Stimulated activated CD8-positive, alpha-beta memory T cell treated with anti-CD3 and anti-CD28 coated beads, Interleukin-7, amount 100 ng/mL, for 48 hours (primary cell): ENCODE results near the gene SLC32A1.
A peak's percentile ranks its signal among the peaks of the same experiment; 100 is the strongest.

Experiments used
- DNase-seq, 2 donors: peaks; one replicate each; pipeline ENCODE4 v3.0.0-alpha.2; 2020; ENCODE audit warnings: low read depth in 1 of 2; ENCODE audit errors: extremely low read depth in 1 of 2

Gene SLC32A1

DNA sequence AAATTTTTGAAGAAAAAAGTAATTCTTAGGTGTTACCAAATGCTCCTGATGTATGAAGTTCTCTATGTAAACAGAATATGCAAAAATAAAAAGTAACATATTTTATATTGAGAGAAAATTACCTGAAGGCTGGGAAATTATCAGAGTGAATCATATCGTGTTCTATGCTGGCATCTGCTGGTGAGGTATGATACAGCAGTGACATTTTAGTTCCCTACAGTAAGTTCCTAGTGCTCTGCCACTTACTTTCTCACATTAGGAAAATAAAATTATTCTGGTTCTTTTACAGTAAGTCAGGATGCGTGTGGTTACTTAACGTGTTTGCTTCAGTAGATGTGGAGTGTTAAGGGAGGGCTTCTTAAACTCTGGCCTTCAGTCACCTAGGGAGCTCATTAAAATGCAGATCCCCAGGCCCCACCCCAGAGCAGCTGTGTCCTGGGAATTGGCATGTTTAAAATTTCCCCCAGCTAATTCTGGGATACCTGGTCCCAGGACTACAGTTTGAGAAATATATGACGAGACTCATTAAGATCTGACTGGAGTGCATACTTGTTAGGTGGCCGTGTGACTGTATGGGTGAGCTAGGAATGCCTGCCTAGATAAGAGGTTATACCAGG is 27.2 kb downstream of the SLC32A1 start:
- no peak for DNase-seq

- DNase-seq: no peak
Observed at GRCh38 chr20:38752029-38752428, 27.7 kb downstream of the SLC32A1 start.

DNA sequence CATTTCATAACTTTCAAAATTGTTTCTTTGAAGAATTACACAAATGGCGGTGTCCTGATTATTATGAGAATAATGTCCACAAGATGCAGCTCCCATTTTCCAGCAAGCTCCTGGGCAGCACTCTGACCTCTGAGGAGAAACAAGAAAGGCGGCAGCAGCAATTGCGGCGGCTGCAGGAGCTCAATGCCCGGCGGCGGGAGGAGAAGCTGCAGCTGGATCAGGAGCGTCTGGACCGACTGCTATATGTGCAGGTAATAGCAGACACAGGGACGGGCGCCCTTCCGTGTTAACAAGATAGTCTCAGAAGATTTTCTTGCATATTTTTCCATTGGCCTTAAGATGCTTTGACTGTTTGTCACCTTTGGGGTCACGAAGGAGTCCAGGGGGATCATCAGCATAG is 30.6 kb downstream of the SLC32A1 start:
- no peak for DNase-seq

DNA sequence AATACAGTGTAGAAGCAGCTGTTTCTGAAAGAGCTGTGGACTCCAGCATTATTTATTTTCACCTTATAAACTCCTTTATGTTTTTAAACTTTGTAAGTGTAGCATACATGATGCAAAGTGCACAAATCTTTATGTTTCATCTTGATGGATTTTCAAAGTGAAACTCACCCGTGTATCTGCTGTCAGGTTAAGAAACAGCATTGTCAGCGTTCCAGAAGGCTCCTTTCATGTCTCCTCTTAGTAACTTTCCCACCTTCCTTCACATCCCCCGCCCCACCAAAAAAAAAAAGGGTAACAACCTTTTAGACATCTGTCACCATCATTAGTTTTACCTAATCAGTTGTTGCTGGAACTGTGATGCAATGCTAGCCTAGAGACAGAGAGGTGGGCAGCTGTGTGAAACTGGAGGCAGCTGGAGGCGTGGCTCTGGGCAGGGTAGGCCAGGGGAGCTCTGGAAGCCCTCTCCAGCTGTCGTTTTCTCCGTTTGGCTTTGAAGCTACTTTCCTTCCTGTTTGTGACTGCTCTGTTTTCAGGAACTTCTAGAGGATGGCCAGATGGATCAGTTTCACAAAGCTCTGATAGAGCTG is 31.1 kb downstream of the SLC32A1 start:
- no peak for DNase-seq

DNA sequence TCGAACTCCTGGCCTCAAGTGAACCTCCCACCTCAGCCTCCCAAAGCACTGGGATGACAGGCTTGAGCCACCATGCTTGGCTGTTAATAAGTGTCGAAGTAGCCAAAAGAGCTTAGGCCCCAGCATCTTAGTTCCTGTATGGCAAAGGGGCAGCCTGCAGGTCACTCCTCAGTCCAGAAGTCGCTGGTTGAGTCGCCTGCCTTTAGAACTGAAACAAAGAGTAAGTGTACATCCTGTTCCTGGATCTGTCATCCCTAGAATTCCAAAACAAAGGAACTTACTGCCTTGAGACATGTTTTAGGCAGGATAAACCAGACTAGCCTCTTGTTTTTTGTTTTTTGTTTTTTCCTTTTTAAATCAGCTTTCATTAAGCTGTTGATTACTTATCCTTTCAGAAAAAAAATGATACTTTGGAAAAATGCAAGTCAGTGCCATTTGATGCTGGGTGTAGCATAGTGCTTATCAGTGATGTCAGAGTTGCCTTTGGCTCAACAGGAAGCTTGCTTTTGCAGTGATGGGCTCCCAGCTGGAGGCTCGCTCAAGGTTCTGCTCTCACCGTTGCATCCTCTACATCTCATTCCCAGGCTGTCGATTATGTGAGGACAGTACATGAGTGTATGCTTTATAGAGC is 33.0 kb downstream of the SLC32A1 start:
- DNase-seq: no peak

GRCh38 chr20:38759106-38759505 is 34.8 kb downstream of the SLC32A1 start:
- no peak for DNase-seq

DNA sequence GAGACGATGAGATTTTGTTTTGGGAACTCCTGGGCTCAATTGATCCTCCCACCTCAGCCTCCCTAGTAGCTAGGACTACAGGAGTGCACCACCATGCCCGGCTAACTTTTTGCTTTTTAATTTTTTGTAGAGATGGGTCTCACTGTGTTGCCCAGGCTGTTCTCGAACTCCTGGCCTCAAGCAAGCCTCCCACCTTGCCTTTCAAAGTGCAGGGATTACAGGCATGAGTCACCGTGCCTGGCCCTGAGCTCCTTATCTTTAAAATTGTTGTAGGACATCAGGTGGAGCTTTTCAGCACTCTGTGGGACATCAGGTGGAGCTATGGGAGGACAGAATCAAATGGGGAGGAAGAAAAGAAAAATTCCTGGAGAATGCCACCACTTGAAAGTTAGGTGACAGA is 36.7 kb downstream of the SLC32A1 start:
- DNase-seq: no peak

DNA sequence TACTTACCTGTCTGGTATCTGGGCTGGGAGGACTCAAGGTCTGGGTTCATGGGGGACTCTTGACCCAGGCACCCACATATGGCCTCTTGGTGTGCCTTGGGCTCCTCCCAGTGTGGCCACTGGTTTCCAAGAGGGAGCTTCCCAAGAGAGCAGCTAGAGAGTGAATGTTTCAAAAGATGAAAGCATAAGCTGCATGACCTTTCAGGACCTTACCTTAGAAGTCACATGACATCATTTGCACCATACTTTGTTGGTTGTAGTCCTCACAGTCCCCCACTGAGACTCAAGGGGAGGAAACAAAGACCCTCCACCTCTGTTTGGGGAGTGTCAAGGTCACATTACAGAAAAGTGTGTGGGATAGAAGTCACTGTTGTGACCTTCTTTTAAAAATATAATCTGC is 37.9 kb downstream of the SLC32A1 start:
- no peak for DNase-seq

GRCh38 chr20:38763616-38764015 is 39.3 kb downstream of the SLC32A1 start:
- DNase-seq: no peak

GRCh38 chr20:38764567-38765318 is 40.5 kb downstream of the SLC32A1 start:
- peak; percentile 25 to 56 for DNase-seq

GRCh38 chr20:38766071-38766470 is 41.8 kb downstream of the SLC32A1 start:
- DNase-seq: no peak

DNA sequence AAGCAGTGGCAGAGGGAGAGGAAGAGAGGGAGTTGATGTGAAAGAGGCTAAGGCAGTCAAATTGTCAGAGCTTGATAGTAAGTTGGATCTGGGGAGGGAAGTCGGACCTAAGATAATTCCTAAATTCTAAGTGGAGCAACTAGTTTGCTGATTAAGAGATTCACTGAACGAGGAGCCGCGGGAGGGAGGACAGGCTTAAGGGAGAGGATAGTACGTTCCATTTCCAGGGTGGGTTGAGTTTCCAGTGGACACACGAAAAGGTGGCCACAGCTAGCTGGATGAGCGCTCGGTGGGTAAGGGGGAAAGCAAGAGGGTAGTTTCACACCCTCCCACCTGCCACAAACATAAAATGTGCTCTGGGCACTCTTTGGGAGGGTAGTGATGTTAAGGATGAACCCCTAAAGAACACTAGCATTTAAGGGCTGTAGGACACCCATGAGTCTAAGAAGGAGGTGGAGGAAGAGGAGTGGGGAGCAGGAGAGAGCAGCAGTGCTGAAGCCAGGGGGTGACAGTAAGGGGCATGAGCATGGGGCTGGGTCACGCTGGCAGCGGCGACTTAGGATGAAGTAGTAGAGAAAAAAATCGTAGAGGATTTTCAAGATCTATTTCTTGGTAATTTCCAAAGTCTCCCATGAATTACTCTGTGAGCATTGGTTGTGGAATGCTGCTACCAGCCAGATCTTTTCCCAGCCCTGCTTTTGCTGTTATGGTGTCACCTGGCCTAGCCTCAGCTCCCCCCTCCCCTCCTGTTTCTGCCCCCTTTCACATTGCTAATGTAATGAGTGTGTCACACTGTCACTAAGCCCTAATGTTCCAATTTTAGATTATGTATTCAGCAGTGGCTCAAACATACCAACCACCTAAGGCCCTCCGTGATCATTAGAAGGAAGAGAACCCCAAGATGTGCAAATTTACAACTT is 45.4 kb downstream of the SLC32A1 start:
- DNase-seq: no peak

DNA sequence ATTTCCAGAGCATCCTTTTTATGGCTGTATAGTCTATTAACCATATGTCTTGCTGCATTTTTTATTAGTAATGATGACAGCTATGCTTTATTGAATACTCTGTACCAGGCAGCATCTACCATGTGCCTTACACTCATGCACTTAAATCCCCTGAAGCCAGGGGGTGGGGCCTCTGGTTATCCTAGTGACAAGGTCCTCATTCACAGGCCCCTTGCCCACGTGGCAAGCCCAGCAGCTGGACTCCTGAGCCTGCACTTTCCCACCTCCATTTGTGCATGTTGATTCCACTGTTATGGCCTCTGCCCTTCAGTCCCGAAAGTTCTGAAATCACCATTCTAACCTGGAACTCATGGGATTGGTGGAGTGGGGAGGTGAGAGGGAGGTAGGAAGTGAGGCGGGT is 46.3 kb downstream of the SLC32A1 start:
- no peak for DNase-seq

GRCh38 chr20:38770970-38771369 is 46.7 kb downstream of the SLC32A1 start:
- DNase-seq: no peak

GRCh38 chr20:38771621-38772020 is 47.3 kb downstream of the SLC32A1 start:
- DNase-seq: no peak

- DNase-seq: no peak
Observed at GRCh38 chr20:38774167-38774566, 49.9 kb downstream of the SLC32A1 start.

- DNase-seq: no peak
Observed at GRCh38 chr20:38776363-38776762, 52.1 kb downstream of the SLC32A1 start.
